HEK293 (cell line): ENCODE results near the gene HNRNPM.

Experiments
- ZBTB8A ChIP-seq: fragments of 450-650 bp; formaldehyde crosslinking; IDR thresholded peaks from 2 replicates; pipeline ENCODE4 v1.5.1; 2016; ENCODE audit warnings: missing biosample characterization, missing genetic modification characterization
- ZNF138 ChIP-seq: fragments of 450-650 bp; formaldehyde crosslinking; IDR thresholded peaks from 2 replicates; pipeline ENCODE4 v1.5.1; 2016; ENCODE audit warnings: missing biosample characterization, missing genetic modification characterization, borderline replicate concordance
- ZNF24 ChIP-seq: fragments of 450-650 bp; formaldehyde crosslinking; IDR thresholded peaks from 2 replicates; pipeline ENCODE4 v1.5.1; 2016; ENCODE audit warnings: missing biosample characterization, missing genetic modification characterization
- ZNF274 ChIP-seq, 2 experiments: fragments of 200-500 bp in 1 of 2; fragments of 450-650 bp in 1 of 2; sonication (Bioruptor generic) in 1 of 2; formaldehyde crosslinking in 1 of 2; IDR thresholded peaks; 2 replicates each; pipeline versions ENCODE4 v1.5.1 to v1.6.1; 2014 to 2016; ENCODE audit warnings: borderline replicate concordance in 1 of 2, inconsistent platforms in 1 of 2, low read length in 1 of 2, missing biosample characterization in 1 of 2, missing genetic modification characterization in 1 of 2
- ZNF501 ChIP-seq: fragments of 450-650 bp; formaldehyde crosslinking; IDR thresholded peaks from 2 replicates; pipeline ENCODE4 v1.5.1; 2016; ENCODE audit warnings: missing biosample characterization, missing genetic modification characterization
- ZSCAN5A ChIP-seq: fragments of 450-650 bp; formaldehyde crosslinking; IDR thresholded peaks from 2 replicates; pipeline ENCODE4 v1.5.1; 2016; ENCODE audit warnings: missing biosample characterization, missing genetic modification characterization
- TF ChIP-seq, protein P1 (sequence below): fragments of 450-650 bp; formaldehyde crosslinking; IDR thresholded peaks from 2 replicates; pipeline ENCODE4 v1.5.1; 2016; ENCODE audit warnings: missing biosample characterization, missing genetic modification characterization
- TF ChIP-seq, protein P2 (sequence below): fragments of 450-650 bp; formaldehyde crosslinking; IDR thresholded peaks from 2 replicates; pipeline ENCODE4 v1.5.1; 2016; ENCODE audit warnings: missing biosample characterization, missing genetic modification characterization

DNA sequence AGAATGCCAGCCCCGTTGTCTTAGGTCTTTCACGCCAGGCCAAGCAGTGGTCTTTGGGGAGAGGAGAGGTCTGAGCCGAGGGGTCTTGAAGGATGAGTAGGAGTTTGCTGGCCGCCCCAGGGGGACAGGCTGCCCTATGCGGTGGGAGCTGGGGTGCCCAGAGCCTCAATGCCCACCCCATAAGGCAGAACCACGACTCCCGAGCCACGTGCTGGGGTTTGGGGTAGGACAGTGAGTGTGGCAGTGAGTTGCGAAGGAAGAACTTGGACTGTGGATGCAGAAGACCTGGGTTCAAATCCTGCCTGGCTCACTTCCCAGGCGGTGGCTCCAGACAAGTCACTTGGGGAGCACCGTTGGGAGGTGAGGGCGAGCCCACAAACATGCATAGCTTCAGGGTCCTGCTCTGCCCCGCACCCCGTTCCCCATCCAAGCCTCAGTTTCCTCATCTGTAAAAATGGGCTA is 49.1 kb upstream of the HNRNPM start:
- no peak for TF ChIP-seq ZNF274 (IDR thresholded peaks at IDR 0.05; ENCODE audit: low read length)
- no peak for TF ChIP-seq ZNF274 (tag by site-specific recombination; IDR thresholded peaks at IDR 0.05; ENCODE audit: borderline replicate concordance)
- no peak for TF ChIP-seq ZNF24 (tag by site-specific recombination)
- TF ChIP-seq, protein P1, sequence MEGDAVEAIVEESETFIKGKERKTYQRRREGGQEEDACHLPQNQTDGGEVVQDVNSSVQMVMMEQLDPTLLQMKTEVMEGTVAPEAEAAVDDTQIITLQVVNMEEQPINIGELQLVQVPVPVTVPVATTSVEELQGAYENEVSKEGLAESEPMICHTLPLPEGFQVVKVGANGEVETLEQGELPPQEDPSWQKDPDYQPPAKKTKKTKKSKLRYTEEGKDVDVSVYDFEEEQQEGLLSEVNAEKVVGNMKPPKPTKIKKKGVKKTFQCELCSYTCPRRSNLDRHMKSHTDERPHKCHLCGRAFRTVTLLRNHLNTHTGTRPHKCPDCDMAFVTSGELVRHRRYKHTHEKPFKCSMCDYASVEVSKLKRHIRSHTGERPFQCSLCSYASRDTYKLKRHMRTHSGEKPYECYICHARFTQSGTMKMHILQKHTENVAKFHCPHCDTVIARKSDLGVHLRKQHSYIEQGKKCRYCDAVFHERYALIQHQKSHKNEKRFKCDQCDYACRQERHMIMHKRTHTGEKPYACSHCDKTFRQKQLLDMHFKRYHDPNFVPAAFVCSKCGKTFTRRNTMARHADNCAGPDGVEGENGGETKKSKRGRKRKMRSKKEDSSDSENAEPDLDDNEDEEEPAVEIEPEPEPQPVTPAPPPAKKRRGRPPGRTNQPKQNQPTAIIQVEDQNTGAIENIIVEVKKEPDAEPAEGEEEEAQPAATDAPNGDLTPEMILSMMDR (tag by site-specific recombination), result no peak
- TF ChIP-seq ZNF138 (tag by site-specific recombination), result no peak
- no peak for TF ChIP-seq ZSCAN5A
- no peak for TF ChIP-seq ZBTB8A (tag by site-specific recombination)
- TF ChIP-seq, protein P2, sequence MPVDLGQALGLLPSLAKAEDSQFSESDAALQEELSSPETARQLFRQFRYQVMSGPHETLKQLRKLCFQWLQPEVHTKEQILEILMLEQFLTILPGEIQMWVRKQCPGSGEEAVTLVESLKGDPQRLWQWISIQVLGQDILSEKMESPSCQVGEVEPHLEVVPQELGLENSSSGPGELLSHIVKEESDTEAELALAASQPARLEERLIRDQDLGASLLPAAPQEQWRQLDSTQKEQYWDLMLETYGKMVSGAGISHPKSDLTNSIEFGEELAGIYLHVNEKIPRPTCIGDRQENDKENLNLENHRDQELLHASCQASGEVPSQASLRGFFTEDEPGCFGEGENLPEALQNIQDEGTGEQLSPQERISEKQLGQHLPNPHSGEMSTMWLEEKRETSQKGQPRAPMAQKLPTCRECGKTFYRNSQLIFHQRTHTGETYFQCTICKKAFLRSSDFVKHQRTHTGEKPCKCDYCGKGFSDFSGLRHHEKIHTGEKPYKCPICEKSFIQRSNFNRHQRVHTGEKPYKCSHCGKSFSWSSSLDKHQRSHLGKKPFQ, result no peak
- no peak for TF ChIP-seq ZNF501 (tag by site-specific recombination)
